Left lung (tissue), 10 donors: ENCODE measurements around the gene CCDC124. TPM values are rescaled to one million over a fixed set of nuclear protein-coding genes. Genes with fewer than 3 reads are reported as not detected.
A peak's percentile ranks its signal among the peaks of the same experiment; 100 is the strongest.

Source experiments
- ATAC-seq: fragments of 200-7000 bp; cut with Tn5 transposase; one replicate; pipeline ENCODE4 v1.9.1; 2020; ENCODE audit warnings: moderate library complexity
- DNase-seq, 4 donors: peaks; one replicate each; pipeline ENCODE4 v3.0.0-alpha.2; 2013 to 2020
- H3K27ac ChIP-seq, 2 donors: fragments of 200-600 bp; sonication (generic) in 1 of 2; one replicate each; pipeline versions ENCODE4 v1.5.0 to v1.8.0; 2020 to 2021
- H3K27me3 ChIP-seq, 2 donors: fragments of 200-600 bp; sonication (generic) in 1 of 2; one replicate each; pipeline versions ENCODE4 v1.5.0 to v1.8.0; 2020 to 2021
- H3K36me3 ChIP-seq, 2 donors: fragments of 200-600 bp; sonication (generic) in 1 of 2; one replicate each; pipeline versions ENCODE4 v1.5.0 to v1.8.0; 2020 to 2021
- H3K4me1 ChIP-seq, 2 donors: fragments of 200-600 bp; one replicate each; pipeline ENCODE4 v1.8.0; 2021
- H3K4me3 ChIP-seq, 2 donors: fragments of 200-600 bp; sonication (generic) in 1 of 2; one replicate each; pipeline versions ENCODE4 v1.5.0 to v1.8.0; 2020 to 2021; ENCODE audit warnings: mild to moderate bottlenecking in 1 of 2
- H3K9me3 ChIP-seq, 2 donors: fragments of 200-600 bp; sonication (generic) in 1 of 2; one replicate each; pipeline versions ENCODE4 v1.5.0 to v1.8.0; 2020 to 2021
- intact Hi-C, 2 donors: fragments of 100-400 bp; cut with DNase I; formaldehyde crosslinking; loops; one replicate each; pipeline versions ENCODE4 v1.11.2 to v1.14.2; 2022
- polyA plus RNA-seq, 6 donors: library from polyadenylated mRNA; unstranded; fragments of 120-200 nt; gene quantifications; one replicate each; pipeline ENCODE4 v1.2.1, GENCODE V29; 2013; ENCODE audit not compliant: insufficient read length in 6 of 6
- total RNA-seq, 2 donors: library from RNA; stranded (reverse); fragmentation: NEBNext Ultra II Directional; extraction: Animal tissue kit (Norgen Biotek cat#: 25700); gene quantifications; one replicate each; pipeline ENCODE4 v1.2.1, GENCODE V29; 2021
- TF ChIP-seq, protein P1 (sequence below), 2 donors: fragments of 200-600 bp; sonication (generic) in 1 of 2; IDR thresholded peaks; one replicate each; pipeline versions ENCODE4 v1.5.0 to v1.8.0; 2021; ENCODE audit warnings: antibody characterized with exemption in 2 of 2
- donor health status: DM: no; HTN: yes; CAD: no.
- donor health status: DM: no; HTN: no; CAD: no.

The CCDC124 gene
- total and polyA plus RNA-seq, 8 donors, result 42.0 to 75.7 (median 55.8) TPM

DNA sequence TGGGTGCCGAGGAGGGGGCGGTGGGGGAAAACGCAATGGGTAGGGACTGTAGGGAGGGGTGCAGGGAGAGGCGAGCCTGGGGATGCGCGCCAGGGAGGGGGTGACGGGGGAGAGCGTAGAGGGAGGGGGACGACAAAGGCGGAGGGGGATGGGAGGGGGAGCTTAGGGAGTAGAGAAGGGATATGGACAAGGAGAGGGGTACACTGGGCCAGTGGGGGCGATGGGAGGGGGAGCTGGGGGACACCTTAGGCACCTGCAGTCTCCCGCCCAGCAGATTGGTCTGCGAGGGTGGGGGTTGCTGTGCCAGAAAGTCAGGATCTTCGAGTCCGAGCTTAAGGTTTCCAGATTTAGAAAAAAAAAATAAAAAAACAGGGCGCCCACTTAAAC, 15.7 kb downstream of the CCDC124 start:
- peaks cover 45 to 54% of the 10 kb centered on the region in 2 donors for H3K27me3 ChIP-seq

DNA sequence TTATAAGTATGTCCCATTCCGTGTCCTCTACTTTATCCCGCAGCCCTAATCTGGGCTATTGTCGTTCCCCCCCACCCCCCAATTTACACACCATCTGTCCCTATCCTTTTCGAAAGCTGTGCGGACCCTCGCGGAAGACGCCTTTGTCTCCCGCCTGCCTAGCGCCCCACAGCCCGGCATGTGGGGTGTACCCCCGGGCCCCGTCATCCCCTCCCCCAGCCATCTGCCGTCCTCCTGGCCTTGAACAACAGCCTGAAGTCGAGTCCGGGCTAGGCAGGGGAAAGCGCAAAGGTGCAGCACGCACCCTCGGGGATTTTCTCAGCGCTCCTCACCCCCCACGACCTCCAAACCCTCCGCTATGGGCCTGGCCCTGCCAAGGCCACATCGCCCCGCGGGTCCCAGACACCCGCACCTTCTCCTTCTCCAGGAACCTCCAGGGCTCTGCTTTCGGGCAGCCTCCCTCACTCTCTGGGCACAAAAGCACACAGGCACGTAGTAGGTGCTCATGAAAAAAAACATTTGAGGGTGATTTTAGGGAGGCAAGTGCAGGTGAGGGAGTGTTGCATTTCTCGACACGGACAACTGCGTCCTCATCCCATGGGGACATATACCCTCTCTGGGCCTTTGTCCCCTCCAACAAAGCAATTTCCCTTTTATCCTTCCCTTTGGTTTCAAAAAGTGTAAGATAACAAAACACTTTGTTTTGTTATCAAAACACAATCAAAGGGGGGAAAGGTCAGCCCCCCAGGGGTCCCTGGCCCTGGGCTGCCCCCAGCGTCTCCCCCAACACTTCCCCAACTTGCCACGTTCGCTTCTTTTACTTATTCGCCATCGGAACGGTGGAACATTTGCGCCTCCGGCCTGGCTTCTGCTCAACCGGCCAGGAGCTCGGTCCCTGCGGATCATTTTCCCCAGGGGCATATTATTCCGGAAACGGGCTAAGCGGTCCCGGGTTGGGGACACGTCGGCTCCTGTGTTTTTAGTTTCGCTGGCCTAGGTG, 16.4 kb downstream of the CCDC124 start:
- Histone ChIP-seq H3K4me1 (peaks cover 9 to 58% of the 10 kb centered on the region in 2 donors), H3K36me3 (peaks cover 0 to 3% of the 10 kb centered on the region in 2 donors), H3K4me3 (peak overlapping the region in 1 of 2 donors; percentile 68), H3K9me3 (no peaks in the 10 kb centered on the region), H3K27ac (no peak overlapping the region), H3K27me3 (peaks cover 52 to 62% of the 10 kb centered on the region in 2 donors)
- no peak for DNase-seq
- intact Hi-C loops, result loop anchor here in 1 of 2 donors (10.0 kb wide), 1 partner anchor 106 kb away; no protein-coding TSS in a partner anchor
- no peak for ATAC-seq
- TF ChIP-seq, protein P1, sequence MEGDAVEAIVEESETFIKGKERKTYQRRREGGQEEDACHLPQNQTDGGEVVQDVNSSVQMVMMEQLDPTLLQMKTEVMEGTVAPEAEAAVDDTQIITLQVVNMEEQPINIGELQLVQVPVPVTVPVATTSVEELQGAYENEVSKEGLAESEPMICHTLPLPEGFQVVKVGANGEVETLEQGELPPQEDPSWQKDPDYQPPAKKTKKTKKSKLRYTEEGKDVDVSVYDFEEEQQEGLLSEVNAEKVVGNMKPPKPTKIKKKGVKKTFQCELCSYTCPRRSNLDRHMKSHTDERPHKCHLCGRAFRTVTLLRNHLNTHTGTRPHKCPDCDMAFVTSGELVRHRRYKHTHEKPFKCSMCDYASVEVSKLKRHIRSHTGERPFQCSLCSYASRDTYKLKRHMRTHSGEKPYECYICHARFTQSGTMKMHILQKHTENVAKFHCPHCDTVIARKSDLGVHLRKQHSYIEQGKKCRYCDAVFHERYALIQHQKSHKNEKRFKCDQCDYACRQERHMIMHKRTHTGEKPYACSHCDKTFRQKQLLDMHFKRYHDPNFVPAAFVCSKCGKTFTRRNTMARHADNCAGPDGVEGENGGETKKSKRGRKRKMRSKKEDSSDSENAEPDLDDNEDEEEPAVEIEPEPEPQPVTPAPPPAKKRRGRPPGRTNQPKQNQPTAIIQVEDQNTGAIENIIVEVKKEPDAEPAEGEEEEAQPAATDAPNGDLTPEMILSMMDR (IDR thresholded peaks at IDR 0.05), result no peak

More for the DNA sequence above, 15.7 kb downstream of the CCDC124 start:
- H3K36me3 ChIP-seq, result peaks cover 0 to 10% of the 10 kb centered on the region in 2 donors
- intact Hi-C loops, result loop anchor here in 1 of 2 donors (10.0 kb wide), 1 partner anchor 106 kb away; no protein-coding TSS in a partner anchor
- TF ChIP-seq, protein P1 (IDR thresholded peaks at IDR 0.05), result no peak
- no peaks in the 10 kb centered on the region for H3K9me3 ChIP-seq
- peaks cover 9 to 58% of the 10 kb centered on the region in 2 donors for H3K4me1 ChIP-seq
- H3K27ac ChIP-seq, result no peak overlapping the region
- ATAC-seq, result no peak
- no peak for DNase-seq
- H3K4me3 ChIP-seq, result peak overlapping the region; percentile 57 to 68

DNA sequence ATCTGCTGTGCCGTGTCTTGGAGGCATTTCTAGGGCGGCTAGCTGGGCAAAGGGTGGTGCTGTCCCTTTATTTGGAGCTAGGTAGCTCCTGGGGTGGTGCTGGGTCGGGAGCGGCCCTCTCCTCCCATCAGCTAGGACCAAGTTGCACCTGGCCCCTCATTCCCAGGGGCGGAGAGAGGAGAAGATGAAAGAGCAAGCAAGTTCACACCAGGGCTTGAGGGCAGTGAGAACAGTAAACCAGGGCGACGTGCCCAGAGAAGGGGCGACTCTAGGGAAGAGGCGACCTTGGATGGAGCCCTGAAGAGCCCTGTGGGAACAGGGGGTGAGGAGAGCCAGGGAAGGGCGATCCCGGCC, 17.1 kb downstream of the CCDC124 start:
- no peak for DNase-seq
- Histone ChIP-seq H3K36me3 (no peaks in the 10 kb centered on the region), H3K9me3 (no peaks in the 10 kb centered on the region), H3K4me1 (peaks cover 9 to 58% of the 10 kb centered on the region in 2 donors), H3K27ac (no peak overlapping the region), H3K4me3 (no peak overlapping the region), H3K27me3 (peaks cover 56 to 69% of the 10 kb centered on the region in 2 donors)
- TF ChIP-seq, protein P1 (IDR thresholded peaks at IDR 0.05), result no peak
- ATAC-seq, result no peak
- intact Hi-C loops, result loop anchor here in 1 of 2 donors (10.0 kb wide), 1 partner anchor 105 kb away; no protein-coding TSS in a partner anchor

DNA sequence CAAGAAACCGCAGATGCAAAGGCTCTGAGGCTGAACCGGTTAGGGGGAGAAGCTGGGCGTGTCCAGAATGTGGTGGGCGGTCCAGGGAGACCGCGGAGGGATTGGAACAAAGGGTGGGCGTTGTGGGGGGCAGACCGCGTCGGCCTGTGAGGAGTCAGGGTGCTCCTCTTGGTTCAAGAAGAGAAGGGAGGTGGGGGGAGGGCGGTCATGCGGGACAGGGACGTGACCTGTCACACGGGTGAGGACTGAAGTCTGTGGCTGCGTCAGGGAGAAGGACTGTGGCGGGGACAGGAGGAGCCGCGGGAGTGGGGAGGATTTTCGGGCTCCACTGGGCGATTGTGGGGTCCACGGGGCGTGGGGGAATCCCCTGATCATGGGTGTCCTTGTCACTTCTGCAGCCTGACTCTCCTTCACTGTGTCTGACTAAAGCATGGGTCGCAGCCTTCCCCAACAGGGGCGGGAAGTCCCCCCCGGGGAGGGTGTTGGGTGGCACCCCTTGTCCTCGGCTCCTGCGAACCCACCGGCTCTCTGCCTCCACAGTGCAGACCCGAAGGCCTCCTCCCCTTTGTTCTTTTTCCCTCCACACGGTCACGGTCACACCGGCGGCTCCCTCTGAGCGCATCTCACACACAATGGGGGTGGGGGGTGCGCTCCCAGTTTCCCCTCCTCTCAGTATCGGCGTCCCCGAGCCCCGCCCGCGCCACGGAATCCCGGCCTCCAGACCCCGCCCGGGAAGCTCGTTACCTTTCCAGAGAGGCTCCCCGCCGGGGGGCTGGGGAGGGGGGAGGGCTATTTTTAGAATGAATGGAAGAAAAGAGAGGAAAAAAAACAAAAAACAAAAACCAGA, 17.7 kb downstream of the CCDC124 start:
- intact Hi-C loops, result no loop called here
- H3K36me3 ChIP-seq, result no peaks in the 10 kb centered on the region
- no peak overlapping the region for H3K27ac ChIP-seq
- DNase-seq (peak in 1 of 4 donors; percentile 58), ATAC-seq (no peak)
- H3K4me3 ChIP-seq, result no peak overlapping the region
- peaks cover 56 to 75% of the 10 kb centered on the region in 2 donors for H3K27me3 ChIP-seq
- H3K9me3 ChIP-seq, result no peaks in the 10 kb centered on the region
- peaks cover 9 to 58% of the 10 kb centered on the region in 2 donors for H3K4me1 ChIP-seq
- TF ChIP-seq, protein P1 (IDR thresholded peaks at IDR 0.05), result no peak
